DND-41 (cell line): ENCODE measurements around the gene KCNIP2.

Experiments used
- EZH2 ChIP-seq: IDR thresholded peaks from 3 replicates; pipeline ENCODE4 v1.6.1; 2012; ENCODE audit warnings: borderline replicate concordance, low read depth, mild to moderate bottlenecking, moderate library complexity, low read length, inconsistent platforms; ENCODE audit not compliant: severe bottlenecking
- TF ChIP-seq, protein P1 (sequence below): IDR thresholded peaks from 2 replicates; pipeline ENCODE4 v1.5.1; 2012; ENCODE audit warnings: borderline replicate concordance, low read length, moderate library complexity, mild to moderate bottlenecking; ENCODE audit not compliant: poor library complexity, severe bottlenecking; ENCODE audit errors: extremely low read depth

DNA sequence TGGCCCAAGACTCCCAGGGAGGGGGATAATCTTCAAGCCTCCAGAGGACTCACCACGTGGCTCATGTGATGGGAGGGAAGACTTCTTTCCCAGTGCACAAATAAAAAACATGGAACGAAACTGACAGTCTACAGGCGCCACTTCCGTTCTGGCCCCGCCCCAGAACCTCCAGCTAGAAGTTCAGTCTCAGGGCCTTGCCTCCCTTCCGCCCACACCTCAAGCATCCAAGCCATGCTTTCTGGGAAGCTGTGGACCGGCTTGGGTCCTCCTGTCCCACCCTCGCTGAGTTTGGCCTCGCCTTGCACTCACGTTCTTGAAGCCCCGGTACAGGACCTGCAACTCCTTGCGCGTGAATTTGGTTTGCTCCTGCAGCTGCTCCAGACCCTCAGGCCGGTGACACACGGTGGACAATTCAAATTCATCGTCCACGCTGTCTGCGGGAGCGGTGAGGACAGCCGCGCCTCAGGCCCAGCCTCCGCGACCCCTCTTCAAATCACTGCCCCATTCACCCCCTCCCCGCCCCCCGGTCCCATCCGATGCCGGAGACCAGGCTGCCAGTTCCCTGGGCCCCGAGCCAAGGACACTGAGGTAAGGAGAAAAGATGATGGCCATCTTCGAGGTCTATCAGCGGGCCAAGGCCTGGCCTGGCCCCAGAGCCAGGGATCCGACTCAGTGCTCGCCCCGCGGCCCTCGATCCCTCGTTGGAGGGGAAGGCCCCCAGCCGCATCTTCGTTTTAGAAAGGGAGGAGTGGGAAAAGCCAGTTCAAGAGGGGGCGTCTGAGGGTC, 14.6 kb downstream of the KCNIP2 start:
- TF ChIP-seq, protein P1, sequence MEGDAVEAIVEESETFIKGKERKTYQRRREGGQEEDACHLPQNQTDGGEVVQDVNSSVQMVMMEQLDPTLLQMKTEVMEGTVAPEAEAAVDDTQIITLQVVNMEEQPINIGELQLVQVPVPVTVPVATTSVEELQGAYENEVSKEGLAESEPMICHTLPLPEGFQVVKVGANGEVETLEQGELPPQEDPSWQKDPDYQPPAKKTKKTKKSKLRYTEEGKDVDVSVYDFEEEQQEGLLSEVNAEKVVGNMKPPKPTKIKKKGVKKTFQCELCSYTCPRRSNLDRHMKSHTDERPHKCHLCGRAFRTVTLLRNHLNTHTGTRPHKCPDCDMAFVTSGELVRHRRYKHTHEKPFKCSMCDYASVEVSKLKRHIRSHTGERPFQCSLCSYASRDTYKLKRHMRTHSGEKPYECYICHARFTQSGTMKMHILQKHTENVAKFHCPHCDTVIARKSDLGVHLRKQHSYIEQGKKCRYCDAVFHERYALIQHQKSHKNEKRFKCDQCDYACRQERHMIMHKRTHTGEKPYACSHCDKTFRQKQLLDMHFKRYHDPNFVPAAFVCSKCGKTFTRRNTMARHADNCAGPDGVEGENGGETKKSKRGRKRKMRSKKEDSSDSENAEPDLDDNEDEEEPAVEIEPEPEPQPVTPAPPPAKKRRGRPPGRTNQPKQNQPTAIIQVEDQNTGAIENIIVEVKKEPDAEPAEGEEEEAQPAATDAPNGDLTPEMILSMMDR = no peak
- no peak for TF ChIP-seq EZH2
